ENCODE measurements around the gene PIH1D2.
A peak's percentile ranks its signal among the peaks of the same experiment; 100 is the strongest.
"Not testable (repeated sequence)": the region's sequence is repeated elsewhere in the genome, so short reads cannot be mapped to it uniquely, and the experiment has no call there.

PIH1D2 gene

GRCh38 chr11:112073941-112074811 is at the start of gene PIH1D2, which contains the start of gene NKAPD1:
TSS of gene PIH1D2 (minus strand) at chr11:112074017. CDS start at chr11:112073174, 843 bp downstream.
TSS of gene NKAPD1 (plus strand) at chr11:112074299. CDS start at chr11:112075575, 1,276 bp downstream.
- peak; percentile 61 to 94 (median 83) for DNase-seq
- intact Hi-C loops (cut with DNase I), result loop anchor here (10.0 kb wide), 1 partner anchor 139 kb away; the partner anchor contains the start of gene DIXDC1

GRCh38 chr11:112123129-112123528 is 49.3 kb upstream of the PIH1D2 start:
- no peak for DNase-seq
- intact Hi-C loops (cut with DNase I), result loop anchor here (5.0 kb wide), 1 partner anchor 44 kb away; the partner anchor contains the start of gene TEX12

GRCh38 chr11:112121981-112122615 is 48.3 kb upstream of the PIH1D2 start:
- DNase-seq, result no peak
- intact Hi-C loops (cut with DNase I), result loop anchor here (5.0 kb wide), 1 partner anchor 45 kb away; the partner anchor contains the start of gene TEX12

- no peak for DNase-seq
- intact Hi-C loops (cut with DNase I), result no loop called here
Observed at GRCh38 chr11:112118176-112118575, 44.4 kb upstream of the PIH1D2 start.

- no peak for DNase-seq
- intact Hi-C loops (cut with DNase I), result no loop called here
Observed at GRCh38 chr11:112115386-112115785, 41.6 kb upstream of the PIH1D2 start.

- no peak for DNase-seq
- intact Hi-C loops (cut with DNase I), result loop anchor here (5.0 kb wide), 1 partner anchor 63 kb away; the partner anchor contains the start of gene BCO2
Observed at GRCh38 chr11:112114460-112114859, 40.6 kb upstream of the PIH1D2 start.

- peak in 11 of 42 donors; percentile 13 to 65 (median 27) for DNase-seq
- intact Hi-C loops (cut with DNase I), result loop anchor here (5.0 kb wide), 1 partner anchor 64 kb away; the partner anchor contains the start of gene BCO2
Observed at GRCh38 chr11:112113539-112114457, 40.0 kb upstream of the PIH1D2 start.

GRCh38 chr11:112106070-112106469 is 32.3 kb upstream of the PIH1D2 start:
- intact Hi-C loops (cut with DNase I), result no loop called here
- no peak for DNase-seq

GRCh38 chr11:112103446-112103845 is 29.6 kb upstream of the PIH1D2 start:
- no peak for DNase-seq
- intact Hi-C loops (cut with DNase I), result no loop called here

- intact Hi-C loops (cut with DNase I), result no loop called here
- no peak for DNase-seq
Observed at GRCh38 chr11:112100462-112100861, 26.6 kb upstream of the PIH1D2 start.

- intact Hi-C loops (cut with DNase I), result no loop called here
- DNase-seq, result no peak
Observed at GRCh38 chr11:112097734-112098528, 24.1 kb upstream of the PIH1D2 start.

- intact Hi-C loops (cut with DNase I), result no loop called here
Observed at GRCh38 chr11:112096194-112096593, 22.4 kb upstream of the PIH1D2 start.

GRCh38 chr11:112095302-112095701 is 21.5 kb upstream of the PIH1D2 start:
- DNase-seq; intact Hi-C loops (cut with DNase I): not testable (repeated sequence)

More at GRCh38 chr11:112096194-112096593, 22.4 kb upstream of the PIH1D2 start:
- DNase-seq, result no peak

GRCh38 chr11:112087212-112087611 is 13.4 kb upstream of the PIH1D2 start:
- intact Hi-C loops (cut with DNase I), result loop anchor here (10.0 kb wide), 1 partner anchor 212 kb away; the partner anchor contains the start of genes ALG9, CFAP68 and FDXACB1

GRCh38 chr11:112086422-112087191 is 12.8 kb upstream of the PIH1D2 start, which contains the start of the genes SDHD and TIMM8B:
TSS of gene SDHD (plus strand) at chr11:112086873. CDS start at chr11:112086908, 35 bp downstream.
TSS of gene TIMM8B (minus strand) at chr11:112086756. CDS start at chr11:112086723, 33 bp downstream.
- DNase-seq, result peak; percentile 91 to 98 (median 96)
- intact Hi-C loops (cut with DNase I), result loop anchor here (10.0 kb wide), 1 partner anchor 212 kb away; the partner anchor contains the start of genes ALG9, CFAP68 and FDXACB1

More at GRCh38 chr11:112087212-112087611, 13.4 kb upstream of the PIH1D2 start:
- peak in 1 of 42 donors; percentile 2 for DNase-seq

- intact Hi-C loops (cut with DNase I), result loop anchor here (10.0 kb wide), 1 partner anchor 211 kb away; the partner anchor contains the start of genes ALG9, CFAP68 and FDXACB1
- peak in 26 of 42 donors; percentile 5 to 57 (median 26) for DNase-seq
Observed at GRCh38 chr11:112085822-112086421, 12.1 kb upstream of the PIH1D2 start.

Data from head of caudate nucleus (tissue), 42 donors.